ENCODE measurements around the gene CFAP97D2.
"Not testable (repeated sequence)": the region's sequence is repeated elsewhere in the genome, so short reads cannot be mapped to it uniquely, and the experiment has no call there.

Gene CFAP97D2

GRCh38 chr13:114143806-114144605, 35.1 kb upstream of the CFAP97D2 start:
- DNase-seq (ENCODE audit: low read depth, low spot score): no peak

GRCh38 chr13:114144606-114145244, 34.3 kb upstream of the CFAP97D2 start:
- no peak for DNase-seq (ENCODE audit: low read depth, low spot score)

GRCh38 chr13:114145256-114145655, 33.8 kb upstream of the CFAP97D2 start:
- no peak for DNase-seq (ENCODE audit: low read depth, low spot score)

- no peak for DNase-seq (ENCODE audit: low read depth, low spot score)
Observed at GRCh38 chr13:114145722-114146121, 33.3 kb upstream of the CFAP97D2 start.

- no peak for DNase-seq (ENCODE audit: low read depth, low spot score)
Observed at GRCh38 chr13:114146173-114146572, 32.9 kb upstream of the CFAP97D2 start.

GRCh38 chr13:114146629-114147028, 32.4 kb upstream of the CFAP97D2 start:
- no peak for DNase-seq (ENCODE audit: low read depth, low spot score)

- no peak for DNase-seq (ENCODE audit: low read depth, low spot score)
Observed at GRCh38 chr13:114147803-114148520, 31.1 kb upstream of the CFAP97D2 start.

- DNase-seq (ENCODE audit: low read depth, low spot score): no peak
Observed at GRCh38 chr13:114148521-114148855, 30.6 kb upstream of the CFAP97D2 start.

GRCh38 chr13:114148886-114149285, 30.2 kb upstream of the CFAP97D2 start:
- not testable (repeated sequence) for DNase-seq (ENCODE audit: low read depth, low spot score)

GRCh38 chr13:114149774-114150740, 29.0 kb upstream of the CFAP97D2 start:
- no peak for DNase-seq (ENCODE audit: low read depth, low spot score)

- DNase-seq (ENCODE audit: low read depth, low spot score): no peak
Observed at GRCh38 chr13:114151031-114151430, 28.0 kb upstream of the CFAP97D2 start.

GRCh38 chr13:114151565-114152284, 27.3 kb upstream of the CFAP97D2 start:
- no peak for DNase-seq (ENCODE audit: low read depth, low spot score)

GRCh38 chr13:114152285-114152645, 26.8 kb upstream of the CFAP97D2 start:
- no peak for DNase-seq (ENCODE audit: low read depth, low spot score)

- DNase-seq (ENCODE audit: low read depth, low spot score): no peak
Observed at GRCh38 chr13:114152831-114153371, 26.2 kb upstream of the CFAP97D2 start.

GRCh38 chr13:114153485-114154080, 25.5 kb upstream of the CFAP97D2 start:
- no peak for DNase-seq (ENCODE audit: low read depth, low spot score)

- DNase-seq (ENCODE audit: low read depth, low spot score): no peak
Observed at GRCh38 chr13:114154476-114154875, 24.6 kb upstream of the CFAP97D2 start.

- no peak for DNase-seq (ENCODE audit: low read depth, low spot score)
Observed at GRCh38 chr13:114155320-114155719, 23.7 kb upstream of the CFAP97D2 start.

- DNase-seq (ENCODE audit: low read depth, low spot score): no peak
Observed at GRCh38 chr13:114155926-114156883, 22.9 kb upstream of the CFAP97D2 start.

- no peak for DNase-seq (ENCODE audit: low read depth, low spot score)
Observed at GRCh38 chr13:114157869-114158495, 21.1 kb upstream of the CFAP97D2 start.
